Measurements from ENCODE around the gene HAL.
A peak's percentile ranks its signal among the peaks of the same experiment; 100 is the strongest.

Gene HAL

GRCh38 chr12:95996034-95996658 is at the start of gene HAL:
Gene HAL (minus strand): TSS chr12:95996344. CDS start chr12:95995910, 434 bp downstream.
- no peak for DNase-seq

- DNase-seq, result no peak
Measured at GRCh38 chr12:96045566-96045965, 49.4 kb upstream of the HAL start.

GRCh38 chr12:96044943-96045290 is 48.8 kb upstream of the HAL start:
- DNase-seq, result no peak

- DNase-seq, result no peak
Measured at GRCh38 chr12:96044017-96044942, 48.1 kb upstream of the HAL start.

GRCh38 chr12:96041181-96041580 is 45.0 kb upstream of the HAL start:
- DNase-seq, result no peak

GRCh38 chr12:96040305-96041133 is 44.4 kb upstream of the HAL start:
- no peak for DNase-seq

- DNase-seq, result no peak
Measured at GRCh38 chr12:96039516-96039915, 43.4 kb upstream of the HAL start.

- no peak for DNase-seq
Measured at GRCh38 chr12:96036765-96037455, 40.8 kb upstream of the HAL start.

GRCh38 chr12:96035283-96036236 is 39.4 kb upstream of the HAL start, which contains the start of gene LTA4H:
Gene LTA4H (minus strand): TSS chr12:96035587. CDS start chr12:96035519, 68 bp downstream.
- DNase-seq, result peak; percentile 88 to 90 (median 89)

- DNase-seq, result no peak
Measured at GRCh38 chr12:96034621-96035282, 38.6 kb upstream of the HAL start.

- no peak for DNase-seq
Measured at GRCh38 chr12:96033549-96034389, 37.6 kb upstream of the HAL start.

GRCh38 chr12:96029826-96030225 is 33.7 kb upstream of the HAL start:
- no peak for DNase-seq

- no peak for DNase-seq
Measured at GRCh38 chr12:96028538-96028937, 32.4 kb upstream of the HAL start.

- no peak for DNase-seq
Measured at GRCh38 chr12:96026331-96026730, 30.2 kb upstream of the HAL start.

- DNase-seq, result no peak
Measured at GRCh38 chr12:96025518-96025917, 29.4 kb upstream of the HAL start.

GRCh38 chr12:96020314-96021003 is 24.3 kb upstream of the HAL start:
- DNase-seq, result no peak

GRCh38 chr12:96015672-96016071 is 19.5 kb upstream of the HAL start:
- no peak for DNase-seq

GRCh38 chr12:96014943-96015599 is 18.9 kb upstream of the HAL start:
- no peak for DNase-seq

GRCh38 chr12:96007729-96008128 is 11.6 kb upstream of the HAL start:
- DNase-seq, result no peak

Data from activated CD4-positive, CD25-positive, alpha-beta regulatory T cell (primary cell).